ENCODE results near the gene AFF2. TPM values are rescaled to one million over a fixed set of nuclear protein-coding genes. Genes with fewer than 3 reads are reported as not detected.

AFF2 gene
- total RNA-seq, 1 donor from 2014 or later, result 0.27 TPM

- intact Hi-C loops (cut with micrococcal nuclease), result no loop called here
- Histone ChIP-seq H3K4me1 (no peaks in the 10 kb centered on the region), H3K27me3 (ENCODE audit: low read depth) (no peaks in the 10 kb centered on the region), H3K36me3 (no peaks in the 10 kb centered on the region), H3K9me3 (replicated peaks) (no peaks in the 10 kb centered on the region), H3K27ac (replicated peaks) (no peak overlapping the region), H3K4me3 (no peak overlapping the region)
- no peak for TF ChIP-seq CTCF (IDR thresholded peaks at IDR 0.05; ENCODE audit: borderline replicate concordance)
- DNase-seq, result no peak
Observed at GRCh38 chrX:148474030-148474429, 26.4 kb upstream of the AFF2 start.

- H3K4me3 ChIP-seq, result no peak overlapping the region
- no peaks in the 10 kb centered on the region for H3K36me3 ChIP-seq
- no peaks in the 10 kb centered on the region for H3K4me1 ChIP-seq
- no peaks in the 10 kb centered on the region for H3K27me3 ChIP-seq (ENCODE audit: low read depth)
- intact Hi-C loops (cut with micrococcal nuclease), result no loop called here
- H3K9me3 ChIP-seq (replicated peaks), result no peaks in the 10 kb centered on the region
- no peak for TF ChIP-seq CTCF (IDR thresholded peaks at IDR 0.05; ENCODE audit: borderline replicate concordance)
- no peak overlapping the region for H3K27ac ChIP-seq (replicated peaks)
- DNase-seq, result no peak
Observed at GRCh38 chrX:148492057-148492456, 8.4 kb upstream of the AFF2 start.

GRCh38 chrX:148495176-148495575, 5.2 kb upstream of the AFF2 start:
- H3K4me1 ChIP-seq, result no peaks in the 10 kb centered on the region
- H3K4me3 ChIP-seq, result no peak overlapping the region
- no peak for DNase-seq
- no peaks in the 10 kb centered on the region for H3K36me3 ChIP-seq
- intact Hi-C loops (cut with micrococcal nuclease), result no loop called here
- no peak for TF ChIP-seq CTCF (IDR thresholded peaks at IDR 0.05; ENCODE audit: borderline replicate concordance)
- H3K27ac ChIP-seq (replicated peaks), result no peak overlapping the region
- H3K27me3 ChIP-seq (ENCODE audit: low read depth), result peaks cover 5% of the 10 kb centered on the region
- H3K9me3 ChIP-seq (replicated peaks), result no peaks in the 10 kb centered on the region

- peaks cover 9% of the 10 kb centered on the region for H3K4me1 ChIP-seq
- H3K9me3 ChIP-seq (replicated peaks), result no peaks in the 10 kb centered on the region
- no peak overlapping the region for H3K27ac ChIP-seq (replicated peaks)
- intact Hi-C loops (cut with micrococcal nuclease), result no loop called here
- no peak for TF ChIP-seq CTCF (IDR thresholded peaks at IDR 0.05; ENCODE audit: borderline replicate concordance)
- DNase-seq, result no peak
- H3K36me3 ChIP-seq, result no peaks in the 10 kb centered on the region
- H3K4me3 ChIP-seq, result no peak overlapping the region
- peaks cover 29% of the 10 kb centered on the region for H3K27me3 ChIP-seq (ENCODE audit: low read depth)
Observed at GRCh38 chrX:148498067-148498466, 2.4 kb upstream of the AFF2 start.

GRCh38 chrX:148499638-148500422, 587 bp upstream of the AFF2 start:
- no peak for TF ChIP-seq CTCF (IDR thresholded peaks at IDR 0.05; ENCODE audit: borderline replicate concordance)
- intact Hi-C loops (cut with micrococcal nuclease), result no loop called here
- DNase-seq, result no peak
- H3K27me3 ChIP-seq (ENCODE audit: low read depth), result peaks cover 47% of the 10 kb centered on the region
- peak overlapping the region; percentile 41 for H3K4me3 ChIP-seq
- peaks cover 9% of the 10 kb centered on the region for H3K4me1 ChIP-seq
- H3K27ac ChIP-seq (replicated peaks), result no peak overlapping the region
- H3K9me3 ChIP-seq (replicated peaks), result no peaks in the 10 kb centered on the region
- H3K36me3 ChIP-seq, result no peaks in the 10 kb centered on the region

Measured in left ventricle myocardium inferior (tissue), 1 donor.